Measurements from ENCODE around the gene CLCN3. TPM values are rescaled to one million over a fixed set of nuclear protein-coding genes. Genes with fewer than 3 reads are reported as not detected.

Gene CLCN3
- total and polyA plus RNA-seq, 2 experiments from 2014 or later, result 10.9 to 22.9 TPM

DNA sequence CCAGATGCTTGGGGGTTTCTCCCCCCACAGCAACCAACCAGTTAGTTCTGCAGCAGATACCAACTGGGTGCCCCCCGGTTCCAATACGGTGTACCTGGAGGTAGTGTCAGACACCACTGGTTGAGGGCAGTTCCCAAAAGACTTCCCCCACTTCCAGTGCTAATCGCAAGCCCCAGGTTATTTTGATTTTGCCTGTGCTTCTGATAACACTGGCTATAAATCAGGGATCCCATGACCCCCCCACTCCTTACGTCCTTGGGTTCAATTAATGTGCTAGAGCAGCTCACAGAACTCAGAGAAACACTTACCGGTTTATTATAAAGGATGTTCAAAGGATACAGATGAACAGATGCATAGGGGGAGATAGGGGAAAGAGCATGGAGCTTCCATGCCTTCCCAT lies 5.5 kb downstream of the CLCN3 start:
- no peak overlapping the region for H3K4me3 Mint-ChIP-seq
- H3K27me3 Mint-ChIP-seq (ENCODE audit: insufficient read depth, low read depth, poor library complexity), result no peaks in the 10 kb centered on the region
- Histone ChIP-seq H2AFZ (no peak overlapping the region), H4K20me1 (replicated peaks; ENCODE audit: insufficient read depth) (peaks cover 17% of the 10 kb centered on the region; the same call in 1 of the 2 replicates), H3K27me3 (ENCODE audit: insufficient read depth) (no peaks in the 10 kb centered on the region), H3K27ac (ENCODE audit: low read depth) (no peak overlapping the region), H3K36me3 (ENCODE audit: insufficient read depth) (no peaks in the 10 kb centered on the region), H3F3A (replicated peaks; ENCODE audit: low read depth) (no peaks in the 10 kb centered on the region), H3K4me2 (no peak overlapping the region), H3K9me2 (ENCODE audit: insufficient read depth) (no peaks in the 10 kb centered on the region; the same call in 1 of the 2 replicates), H3K4me3 (no peak overlapping the region), H3K4me1 (ENCODE audit: insufficient read depth) (0 out of 2 replicates have a peak, but pooled peaks cover 10% of the 10 kb centered on the region), H3K79me2 (replicated peaks; ENCODE audit: insufficient read depth) (peaks cover 100% of the 10 kb centered on the region)
- no peaks in the 10 kb centered on the region for H3K36me3 Mint-ChIP-seq (ENCODE audit: low read depth)
- H3K9me3 Mint-ChIP-seq, result no peaks in the 10 kb centered on the region
- no peak for DNase-seq (ENCODE audit: low spot score)
- no peak for ATAC-seq
- peak overlapping the region; percentile 2; the same call in 1 of the 2 replicates for H3K27ac Mint-ChIP-seq
- H3K4me1 Mint-ChIP-seq, result peaks cover 12% of the 10 kb centered on the region
- TF ChIP-seq, protein P1, sequence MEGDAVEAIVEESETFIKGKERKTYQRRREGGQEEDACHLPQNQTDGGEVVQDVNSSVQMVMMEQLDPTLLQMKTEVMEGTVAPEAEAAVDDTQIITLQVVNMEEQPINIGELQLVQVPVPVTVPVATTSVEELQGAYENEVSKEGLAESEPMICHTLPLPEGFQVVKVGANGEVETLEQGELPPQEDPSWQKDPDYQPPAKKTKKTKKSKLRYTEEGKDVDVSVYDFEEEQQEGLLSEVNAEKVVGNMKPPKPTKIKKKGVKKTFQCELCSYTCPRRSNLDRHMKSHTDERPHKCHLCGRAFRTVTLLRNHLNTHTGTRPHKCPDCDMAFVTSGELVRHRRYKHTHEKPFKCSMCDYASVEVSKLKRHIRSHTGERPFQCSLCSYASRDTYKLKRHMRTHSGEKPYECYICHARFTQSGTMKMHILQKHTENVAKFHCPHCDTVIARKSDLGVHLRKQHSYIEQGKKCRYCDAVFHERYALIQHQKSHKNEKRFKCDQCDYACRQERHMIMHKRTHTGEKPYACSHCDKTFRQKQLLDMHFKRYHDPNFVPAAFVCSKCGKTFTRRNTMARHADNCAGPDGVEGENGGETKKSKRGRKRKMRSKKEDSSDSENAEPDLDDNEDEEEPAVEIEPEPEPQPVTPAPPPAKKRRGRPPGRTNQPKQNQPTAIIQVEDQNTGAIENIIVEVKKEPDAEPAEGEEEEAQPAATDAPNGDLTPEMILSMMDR (conservative IDR thresholded peaks at IDR 0.05; ENCODE audit: low read depth in 2 of 2), result no peak

DNA sequence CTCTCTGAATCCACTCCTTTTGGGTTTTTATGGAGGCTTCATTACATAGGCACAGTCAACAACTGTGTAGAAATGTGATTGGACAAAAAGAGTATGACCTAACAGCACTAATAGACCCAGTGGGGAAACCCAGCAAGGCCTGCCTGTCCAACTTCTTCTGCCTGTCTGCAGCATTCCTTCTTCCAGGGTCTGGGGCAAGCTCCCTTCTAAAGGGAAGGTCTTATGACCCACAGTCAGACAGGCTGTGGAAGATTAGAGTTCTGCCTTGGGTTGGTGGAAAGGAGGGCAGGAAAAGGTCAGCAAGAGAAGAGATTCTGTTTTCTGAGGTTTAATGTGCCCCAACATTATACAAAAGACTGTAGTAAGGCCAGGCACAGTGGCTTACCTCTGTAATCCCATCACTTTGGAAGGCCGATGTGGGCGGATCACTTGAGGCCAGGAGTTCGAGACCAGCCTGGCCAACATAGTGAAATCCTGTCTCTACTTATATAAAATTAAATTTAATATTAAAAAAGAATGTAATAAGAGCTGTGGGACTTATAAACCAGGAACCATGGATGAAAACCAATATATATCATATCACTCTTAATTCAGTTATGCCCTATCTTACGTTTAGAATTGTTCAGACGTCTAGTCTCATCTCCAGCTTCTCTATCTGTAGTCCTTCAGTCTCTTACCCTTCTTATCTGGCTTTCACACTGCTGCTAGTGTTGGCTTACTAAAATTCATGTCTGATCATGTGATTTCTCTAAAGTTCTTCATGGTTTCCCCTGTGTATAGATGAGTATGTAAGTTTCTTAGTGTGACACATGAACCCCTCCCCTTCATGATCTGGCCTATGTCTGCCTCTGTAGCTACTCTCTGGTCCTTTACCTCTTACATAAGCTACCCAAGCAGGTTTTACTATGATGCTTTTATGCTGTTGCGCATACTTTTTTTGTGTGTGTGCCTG lies 6.2 kb downstream of the CLCN3 start:
- Histone ChIP-seq H3K27ac (ENCODE audit: low read depth) (no peak overlapping the region), H3K36me3 (ENCODE audit: insufficient read depth) (no peaks in the 10 kb centered on the region), H2AFZ (no peak overlapping the region), H3K9me2 (ENCODE audit: insufficient read depth) (no peaks in the 10 kb centered on the region; the same call in 1 of the 2 replicates), H3K4me1 (ENCODE audit: insufficient read depth) (0 out of 2 replicates have a peak, but pooled peaks cover 6% of the 10 kb centered on the region), H3K4me2 (no peak overlapping the region), H3K79me2 (replicated peaks; ENCODE audit: insufficient read depth) (peaks cover 100% of the 10 kb centered on the region), H3K4me3 (no peak overlapping the region), H3F3A (replicated peaks; ENCODE audit: low read depth) (no peaks in the 10 kb centered on the region), H3K27me3 (ENCODE audit: insufficient read depth) (no peaks in the 10 kb centered on the region), H4K20me1 (replicated peaks; ENCODE audit: insufficient read depth) (peaks cover 17% of the 10 kb centered on the region; the same call in 1 of the 2 replicates)
- DNase-seq (ENCODE audit: low spot score), result no peak
- peaks cover 10% of the 10 kb centered on the region for H3K4me1 Mint-ChIP-seq
- no peaks in the 10 kb centered on the region; the same call in 2 of the 3 replicates for H3K36me3 Mint-ChIP-seq (ENCODE audit: low read depth)
- no peaks in the 10 kb centered on the region for H3K27me3 Mint-ChIP-seq (ENCODE audit: insufficient read depth, low read depth, poor library complexity)
- TF ChIP-seq EZH2 (IDR thresholded peaks at IDR 0.05; ENCODE audit: low read depth, unreplicated experiment) (no peak), STAT1 (IDR thresholded peaks at IDR 0.05; ENCODE audit: unreplicated experiment) (no peak), ZNF114 (CRISPR knock-in tag; IDR thresholded peaks at IDR 0.05) (no peak), POLR2AphosphoS5 (IDR thresholded peaks at IDR 0.05; ENCODE audit: low read depth) (no peak), JUNB (IDR thresholded peaks at IDR 0.05; ENCODE audit: unreplicated experiment) (no peak)
- TF ChIP-seq, protein P2, sequence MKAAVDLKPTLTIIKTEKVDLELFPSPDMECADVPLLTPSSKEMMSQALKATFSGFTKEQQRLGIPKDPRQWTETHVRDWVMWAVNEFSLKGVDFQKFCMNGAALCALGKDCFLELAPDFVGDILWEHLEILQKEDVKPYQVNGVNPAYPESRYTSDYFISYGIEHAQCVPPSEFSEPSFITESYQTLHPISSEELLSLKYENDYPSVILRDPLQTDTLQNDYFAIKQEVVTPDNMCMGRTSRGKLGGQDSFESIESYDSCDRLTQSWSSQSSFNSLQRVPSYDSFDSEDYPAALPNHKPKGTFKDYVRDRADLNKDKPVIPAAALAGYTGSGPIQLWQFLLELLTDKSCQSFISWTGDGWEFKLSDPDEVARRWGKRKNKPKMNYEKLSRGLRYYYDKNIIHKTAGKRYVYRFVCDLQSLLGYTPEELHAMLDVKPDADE (IDR thresholded peaks at IDR 0.05), result no peak
- TF ChIP-seq, protein P1 (conservative IDR thresholded peaks at IDR 0.05; ENCODE audit: low read depth in 2 of 2), result no peak
- no peak for ATAC-seq
- H3K4me3 Mint-ChIP-seq, result no peak overlapping the region
- H3K9me3 Mint-ChIP-seq, result no peaks in the 10 kb centered on the region
- H3K27ac Mint-ChIP-seq, result peak overlapping the region; percentile 28

Data from GM23338 (cell line).